ENCODE measurements around the gene NMNAT3.

DNA sequence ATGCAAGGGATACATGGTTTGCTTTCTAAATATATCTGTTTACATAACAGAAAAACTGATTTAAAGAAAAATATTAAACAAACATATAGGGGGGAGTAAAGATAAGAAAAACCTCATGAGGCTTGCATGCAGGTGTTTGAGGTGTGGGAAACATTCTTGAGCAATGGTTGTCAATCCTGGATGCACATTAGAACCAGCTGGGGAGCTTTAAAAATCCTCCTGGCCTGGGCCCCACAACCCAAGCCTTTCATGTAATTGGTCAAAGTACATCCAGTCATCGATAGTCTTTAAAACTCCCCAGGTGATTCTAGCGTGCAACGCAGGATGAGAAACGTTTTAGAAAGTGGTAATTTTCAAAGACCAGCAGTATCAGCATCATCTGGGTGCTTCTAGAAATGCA, 18.3 kb downstream of the NMNAT3 start:
- TF ChIP-seq, protein P1, sequence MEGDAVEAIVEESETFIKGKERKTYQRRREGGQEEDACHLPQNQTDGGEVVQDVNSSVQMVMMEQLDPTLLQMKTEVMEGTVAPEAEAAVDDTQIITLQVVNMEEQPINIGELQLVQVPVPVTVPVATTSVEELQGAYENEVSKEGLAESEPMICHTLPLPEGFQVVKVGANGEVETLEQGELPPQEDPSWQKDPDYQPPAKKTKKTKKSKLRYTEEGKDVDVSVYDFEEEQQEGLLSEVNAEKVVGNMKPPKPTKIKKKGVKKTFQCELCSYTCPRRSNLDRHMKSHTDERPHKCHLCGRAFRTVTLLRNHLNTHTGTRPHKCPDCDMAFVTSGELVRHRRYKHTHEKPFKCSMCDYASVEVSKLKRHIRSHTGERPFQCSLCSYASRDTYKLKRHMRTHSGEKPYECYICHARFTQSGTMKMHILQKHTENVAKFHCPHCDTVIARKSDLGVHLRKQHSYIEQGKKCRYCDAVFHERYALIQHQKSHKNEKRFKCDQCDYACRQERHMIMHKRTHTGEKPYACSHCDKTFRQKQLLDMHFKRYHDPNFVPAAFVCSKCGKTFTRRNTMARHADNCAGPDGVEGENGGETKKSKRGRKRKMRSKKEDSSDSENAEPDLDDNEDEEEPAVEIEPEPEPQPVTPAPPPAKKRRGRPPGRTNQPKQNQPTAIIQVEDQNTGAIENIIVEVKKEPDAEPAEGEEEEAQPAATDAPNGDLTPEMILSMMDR (optimal IDR thresholded peaks at IDR 0.05 in 1 of 3, IDR thresholded peaks at IDR 0.05 in 1 of 3, conservative IDR thresholded peaks at IDR 0.05 in 1 of 3; ENCODE audit: extremely low read depth in 1 of 3, insufficient read depth in 2 of 3, low read length in 3 of 3), result no peak
- no peak for TF ChIP-seq EZH2 (IDR thresholded peaks at IDR 0.05; ENCODE audit: low read length)

Measured in keratinocyte (primary cell).